HCT116 (cell line): Measurements from ENCODE around the gene IYD. TPM values are rescaled to one million over a fixed set of nuclear protein-coding genes. Genes with fewer than 3 reads are reported as not detected.

Source experiments
- ATAC-seq: fragments of 200-7000 bp; cut with Tn5 transposase; 2 replicates; pipeline ENCODE4 v1.9.1; 2020; ENCODE audit warnings: mild to moderate bottlenecking, moderate library complexity
- BruUV-seq: library from RNA; stranded (reverse); fragments of 400-500 nt; replicated peaks from 2 replicates; lab custom pipeline; 2021; lab: Mats Ljungman, UMichigan
- CTCF ChIA-PET: fragments of 300-600 bp; sonication (Branson Sonifier 250); formaldehyde crosslinking; loops from one replicate; lab custom pipeline; 2021; ENCODE audit warnings: antibody characterized with exemption; lab: Charles Lee
- POLR2A ChIA-PET: fragments of 300-600, 350-600 bp; sonication (Branson Sonifier 250); formaldehyde crosslinking; loops from one replicate; lab custom pipeline; 2021; ENCODE audit warnings: antibody characterized with exemption; lab: Charles Lee
- RAD21 ChIA-PET, 2 experiments: fragments of 300-600 bp; sonication (Branson Sonifier 250); formaldehyde crosslinking; loops; one replicate each; lab custom pipeline; 2023; ENCODE audit warnings: low total read pairs in 2 of 2; ENCODE audit not compliant: uncharacterized antibody in 2 of 2, unreplicated experiment in 2 of 2, low non-redundant PET in 1 of 2; lab: Charles Lee
- DNase-seq: peaks from one replicate; pipeline ENCODE4 v3.0.0-alpha.2; 2010; ENCODE audit warnings: low read depth, low spot score
- H2AFZ ChIP-seq: fragments of 200-600 bp; shearing (Covaris generic), sonication (generic); 2 replicates; pipeline ENCODE4 v1.6.1; 2017; ENCODE audit warnings: low read depth, mixed run types, mixed read lengths, antibody characterized with exemption, low read length; ENCODE audit not compliant: poor library complexity, severe bottlenecking
- H3K27ac ChIP-seq: 2 replicates; pipeline ENCODE4 v1.5.1; 2012; ENCODE audit warnings: low read depth, low read length
- H3K27me3 ChIP-seq: fragments of 200-600 bp; sonication (generic); 2 replicates; pipeline ENCODE4 v1.6.1; 2016; ENCODE audit warnings: mixed run types, low read length, mixed read lengths; ENCODE audit not compliant: insufficient read depth
- H3K36me3 ChIP-seq, 2 experiments: fragments of 200-500 bp in 1 of 2; fragments of 200-600 bp in 1 of 2; sonication (Bioruptor generic) in 1 of 2; sonication (generic) in 1 of 2; 2 replicates each; pipeline versions ENCODE4 v1.5.1 to v1.6.1; 2014 to 2016; ENCODE audit warnings: low read length in 2 of 2, inconsistent platforms in 1 of 2, mixed read lengths in 1 of 2, mixed run types in 1 of 2; ENCODE audit not compliant: insufficient read depth in 2 of 2, control insufficient read depth in 1 of 2
- H3K4me1 ChIP-seq, 2 experiments: fragments of 200-600 bp in 1 of 2; sonication (generic) in 1 of 2; 2 replicates each; pipeline versions ENCODE4 v1.5.1 to v1.6.1; 2012 to 2017; ENCODE audit warnings: low read length in 2 of 2, inconsistent platforms in 1 of 2, mild to moderate bottlenecking in 1 of 2, mixed read lengths in 1 of 2, mixed run types in 1 of 2, moderate library complexity in 1 of 2; ENCODE audit not compliant: insufficient read depth in 2 of 2, control insufficient read depth in 1 of 2
- H3K4me2 ChIP-seq: fragments of 200-600 bp; sonication (generic); 2 replicates; pipeline ENCODE4 v1.6.1; 2017; ENCODE audit warnings: mixed run types, low read length, mixed read lengths
- H3K4me3 ChIP-seq, 2 experiments: fragments of 200-600 bp in 1 of 2; sonication (generic) in 1 of 2; replicated peaks in 1 of 2; 2 replicates each; pipeline ENCODE4 v1.5.1; 2011 to 2016; ENCODE audit warnings: low read length in 2 of 2, control low read depth in 1 of 2, low read depth in 1 of 2, mild to moderate bottlenecking in 1 of 2, mixed read lengths in 1 of 2, mixed run types in 1 of 2
- H3K79me2 ChIP-seq: fragments of 200-600 bp; sonication (generic); 2 replicates; pipeline ENCODE4 v1.6.1; 2017; ENCODE audit warnings: mild to moderate bottlenecking, mixed run types, low read length, moderate library complexity, mixed read lengths; ENCODE audit not compliant: insufficient read depth
- H3K9ac ChIP-seq: fragments of 200-600 bp; sonication (generic); 2 replicates; pipeline ENCODE4 v1.6.1; 2016; ENCODE audit warnings: low read length, mixed read lengths
- H3K9me2 ChIP-seq: fragments of 200-600 bp; sonication (generic), shearing (Covaris generic); 2 replicates; pipeline ENCODE4 v1.6.1; 2017; ENCODE audit warnings: mixed run types, mild to moderate bottlenecking, moderate library complexity; ENCODE audit not compliant: insufficient read depth
- H3K9me3 ChIP-seq, 2 experiments: fragments of 200-500 bp in 1 of 2; fragments of 200-600 bp in 1 of 2; sonication (Bioruptor generic) in 1 of 2; sonication (generic) in 1 of 2; 2 replicates each; pipeline ENCODE4 v1.6.1; 2014 to 2017; ENCODE audit warnings: low read length in 2 of 2, mixed read lengths in 2 of 2, inconsistent platforms in 1 of 2, low read depth in 1 of 2, mild to moderate bottlenecking in 1 of 2, mixed run types in 1 of 2, moderate library complexity in 1 of 2; ENCODE audit not compliant: control insufficient read depth in 1 of 2, insufficient read depth in 1 of 2
- H4K20me1 ChIP-seq: fragments of 200-600 bp; sonication (generic), shearing (Covaris generic); 2 replicates; pipeline ENCODE4 v1.6.1; 2017; ENCODE audit warnings: mixed run types, mild to moderate bottlenecking, moderate library complexity; ENCODE audit not compliant: insufficient read depth
- ATF3 ChIP-seq: IDR thresholded peaks from 2 replicates; pipeline ENCODE4 v1.6.1; 2012
- CEBPB ChIP-seq: IDR thresholded peaks from 2 replicates; pipeline ENCODE4 v1.6.1; 2012; ENCODE audit warnings: low read depth
- EGR1 ChIP-seq: IDR thresholded peaks from 2 replicates; pipeline ENCODE4 v1.6.1; 2012; ENCODE audit warnings: low read depth
- ELF1 ChIP-seq: IDR thresholded peaks from 2 replicates; pipeline ENCODE4 v1.6.1; 2012; ENCODE audit warnings: low read depth, borderline replicate concordance
- SRF ChIP-seq: IDR thresholded peaks from 2 replicates; pipeline ENCODE4 v1.6.1; 2012; ENCODE audit warnings: low read depth
- TCF7L2 ChIP-seq: IDR thresholded peaks from 2 replicates; pipeline ENCODE4 v1.7.0; 2011; ENCODE audit warnings: borderline replicate concordance, inconsistent platforms; ENCODE audit not compliant: insufficient read depth, insufficient read length; ENCODE audit errors: extremely low read depth
- YY1 ChIP-seq: IDR thresholded peaks from 2 replicates; pipeline ENCODE4 v1.6.1; 2011; ENCODE audit warnings: low read length, low read depth, moderate library complexity, mild to moderate bottlenecking; ENCODE audit not compliant: insufficient replicate concordance; ENCODE audit errors: extremely low read depth
- ZFX ChIP-seq: fragments of 450-650 bp; IDR thresholded peaks from 2 replicates; pipeline ENCODE4 v1.6.1; 2017
- intact Hi-C: fragments of 100-400 bp; cut with micrococcal nuclease; formaldehyde crosslinking; loops from 2 replicates; pipeline ENCODE4 v1.10.0; 2022
- total RNA-seq: library from RNA; stranded (reverse); gene quantifications from one replicate; pipeline ENCODE4 v1.2.1, GENCODE V29; 2021; ENCODE audit not compliant: unreplicated experiment
- TF ChIP-seq, protein P1 (sequence below), 3 experiments: fragments of 200-600 bp in 1 of 3; sonication (generic) in 1 of 3; IDR thresholded peaks in 2 of 3; conservative IDR thresholded peaks in 1 of 3; 2 replicates each; pipeline ENCODE4 v1.5.1; 2012 to 2017; ENCODE audit warnings: low read depth in 2 of 3, low read length in 2 of 3, antibody characterized with exemption in 1 of 3, borderline replicate concordance in 1 of 3, control low read depth in 1 of 3, mild to moderate bottlenecking in 1 of 3, mixed read lengths in 1 of 3, mixed run types in 1 of 3, moderate library complexity in 1 of 3; ENCODE audit not compliant: insufficient read depth in 1 of 3

Gene IYD
- total RNA-seq, 1 experiment from 2014 or later, result not detected

- ChIA-PET POLR2A (no interaction called here), RAD21 (no interaction called here), CTCF (interaction anchor here (1.1 to 1.5 kb wide), 2 partner anchors 321 to 423 kb away, joined by 3 read pairs; no protein-coding TSS in a partner anchor)
- no TSS peak for BruUV-seq
- ATAC-seq (no peak), DNase-seq (no peak)
- Histone ChIP-seq H3K9me3 (no peaks in the 10 kb centered on the region), H3K27me3 (no peaks in the 10 kb centered on the region), H3K36me3 (no peaks in the 10 kb centered on the region), H3K9me2 (no peaks in the 10 kb centered on the region), H3K79me2 (no peaks in the 10 kb centered on the region), H3K4me2 (no peak overlapping the region), H3K4me1 (peaks cover 0 to 3% of the 10 kb centered on the region in 2 experiments; a peak in 1 of 4 replicates), H3K27ac (no peak overlapping the region), H4K20me1 (no peaks in the 10 kb centered on the region), H2AFZ (no peak overlapping the region), H3K4me3 (no peak overlapping the region), H3K9ac (no peak overlapping the region)
- TF ChIP-seq, protein P1, sequence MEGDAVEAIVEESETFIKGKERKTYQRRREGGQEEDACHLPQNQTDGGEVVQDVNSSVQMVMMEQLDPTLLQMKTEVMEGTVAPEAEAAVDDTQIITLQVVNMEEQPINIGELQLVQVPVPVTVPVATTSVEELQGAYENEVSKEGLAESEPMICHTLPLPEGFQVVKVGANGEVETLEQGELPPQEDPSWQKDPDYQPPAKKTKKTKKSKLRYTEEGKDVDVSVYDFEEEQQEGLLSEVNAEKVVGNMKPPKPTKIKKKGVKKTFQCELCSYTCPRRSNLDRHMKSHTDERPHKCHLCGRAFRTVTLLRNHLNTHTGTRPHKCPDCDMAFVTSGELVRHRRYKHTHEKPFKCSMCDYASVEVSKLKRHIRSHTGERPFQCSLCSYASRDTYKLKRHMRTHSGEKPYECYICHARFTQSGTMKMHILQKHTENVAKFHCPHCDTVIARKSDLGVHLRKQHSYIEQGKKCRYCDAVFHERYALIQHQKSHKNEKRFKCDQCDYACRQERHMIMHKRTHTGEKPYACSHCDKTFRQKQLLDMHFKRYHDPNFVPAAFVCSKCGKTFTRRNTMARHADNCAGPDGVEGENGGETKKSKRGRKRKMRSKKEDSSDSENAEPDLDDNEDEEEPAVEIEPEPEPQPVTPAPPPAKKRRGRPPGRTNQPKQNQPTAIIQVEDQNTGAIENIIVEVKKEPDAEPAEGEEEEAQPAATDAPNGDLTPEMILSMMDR (IDR thresholded peaks at IDR 0.05 in 2 of 3, conservative IDR thresholded peaks at IDR 0.05 in 1 of 3; ENCODE audit: borderline replicate concordance in 1 of 3, insufficient read depth in 1 of 3, low read depth in 2 of 3, low read length in 2 of 3), result no peak
- no peak for TF ChIP-seq SRF
- intact Hi-C loops, result no loop called here
Measured at GRCh38 chr6:150391890-150392289, 23.1 kb downstream of the IYD start.

DNA sequence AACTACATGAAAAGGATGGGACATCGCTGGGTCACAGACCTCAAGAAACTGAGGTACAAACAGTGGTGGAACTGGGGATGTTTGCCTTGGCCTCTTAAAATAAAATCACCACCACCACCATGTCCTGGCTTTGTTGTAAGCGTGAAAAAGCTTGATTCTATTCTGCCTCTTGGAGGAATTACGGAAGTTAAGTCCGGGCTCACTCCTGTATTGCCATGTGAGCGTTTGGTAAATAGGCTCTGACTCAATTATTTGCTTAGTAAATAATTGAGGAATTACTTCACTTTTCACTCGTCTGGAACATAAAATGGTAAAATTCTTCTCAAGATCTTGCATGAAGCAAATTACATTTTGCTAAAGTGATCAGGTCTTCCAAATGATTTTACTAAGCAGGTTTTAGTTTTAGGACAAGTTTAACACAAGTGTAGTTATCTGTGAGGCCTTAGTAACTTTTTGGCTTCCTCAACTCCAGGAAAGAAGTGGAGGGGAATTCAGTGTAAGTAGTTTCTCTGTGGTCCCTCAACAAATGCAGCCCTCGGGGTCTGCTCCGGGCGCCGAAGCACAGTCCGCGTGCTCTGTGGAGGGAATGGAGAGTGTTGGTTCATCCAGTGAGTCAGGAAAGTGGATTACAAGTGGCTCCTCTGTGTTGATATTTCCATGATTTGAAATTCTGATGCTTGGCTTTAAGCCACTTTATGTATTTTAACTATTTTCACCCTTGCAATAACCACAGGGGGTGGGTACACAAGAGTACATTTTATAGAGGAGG is 23.8 kb downstream of the IYD start:
- H3K27me3 ChIP-seq, result no peaks in the 10 kb centered on the region
- H2AFZ ChIP-seq, result no peak overlapping the region
- no TSS peak for BruUV-seq
- ATAC-seq, result no peak
- ChIA-PET RAD21 (no interaction called here), POLR2A (no interaction called here), CTCF (interaction anchor here (1.1 to 3.6 kb wide), 2 partner anchors 313 to 423 kb away, joined by 3 to 55 read pairs; no protein-coding TSS in a partner anchor)
- no peak overlapping the region for H3K4me2 ChIP-seq
- no peaks in the 10 kb centered on the region for H3K9me2 ChIP-seq
- no peak overlapping the region for H3K27ac ChIP-seq
- H3K9me3 ChIP-seq, result no peaks in the 10 kb centered on the region
- DNase-seq, result no peak
- H3K79me2 ChIP-seq, result no peaks in the 10 kb centered on the region
- no peak overlapping the region for H3K4me3 ChIP-seq
- peaks cover 0 to 3% of the 10 kb centered on the region in 2 experiments; a peak in 1 of 4 replicates for H3K4me1 ChIP-seq
- no peak overlapping the region for H3K9ac ChIP-seq
- H4K20me1 ChIP-seq, result no peaks in the 10 kb centered on the region
- intact Hi-C loops, result no loop called here
- TF ChIP-seq ATF3 (no peak), YY1 (no peak), TCF7L2 (no peak), EGR1 (no peak), ZFX (no peak), SRF (no peak), CEBPB (no peak), ELF1 (no peak)
- TF ChIP-seq, protein P1 (IDR thresholded peaks at IDR 0.05 in 2 of 3, conservative IDR thresholded peaks at IDR 0.05 in 1 of 3; ENCODE audit: borderline replicate concordance in 1 of 3, insufficient read depth in 1 of 3, low read depth in 2 of 3, low read length in 2 of 3), result no peak
- H3K36me3 ChIP-seq, result no peaks in the 10 kb centered on the region
